A549 (cell line): ENCODE measurements around the gene UBE2G2. TPM values are rescaled to one million over a fixed set of nuclear protein-coding genes. Genes with fewer than 3 reads are reported as not detected.

ENCODE experiments used
- ATAC-seq, 2 experiments: fragments of 200-7000 bp in 1 of 2; fragments of >200 bp in 1 of 2; cut with Nextera tagmentation in 1 of 2; cut with Tn5 transposase in 1 of 2; 3 replicates each; pipeline versions ENCODE4 v1.8.0 to v1.9.1; 2018 to 2020; ENCODE audit warnings: mild to moderate bottlenecking in 1 of 2, moderate library complexity in 1 of 2
- CTCF ChIA-PET: fragments of 300-600 bp; sonication (Branson Sonifier 250); formaldehyde crosslinking; extraction: SDS; loops from one replicate; lab custom pipeline; 2021; ENCODE audit warnings: antibody characterized with exemption, inconsistent platforms; lab: Yijun Ruan, JAX
- POLR2A ChIA-PET: fragments of 350-600 bp; formaldehyde crosslinking; extraction: SDS; loops from one replicate; lab custom pipeline; 2021; ENCODE audit warnings: antibody characterized with exemption, inconsistent platforms; lab: Yijun Ruan, JAX
- DNase-seq, 2 experiments: peaks; one replicate each; pipeline versions ENCODE4 v3.0.0 to v3.0.0-alpha.2; 2011 to 2016; ENCODE audit warnings: low read depth in 1 of 2, low spot score in 1 of 2
- FAIRE-seq: peaks from 2 replicates; lab custom pipeline; 2011; peaks lifted over from hg19 to GRCh38; lab: Jason Lieb, UNC
- H3K27ac ChIP-seq, 2 experiments: fragments of >200 bp; sonication (Bioruptor Twin); formaldehyde crosslinking; 3 replicates each; pipeline ENCODE4 v1.5.1; 2016 to 2017
- H3K4me1 ChIP-seq: fragments of >200 bp; sonication (Bioruptor Twin); formaldehyde crosslinking; 3 replicates; pipeline ENCODE4 v1.6.1; 2016
- H3K4me2 ChIP-seq: fragments of >200 bp; sonication (Bioruptor Twin); formaldehyde crosslinking; 3 replicates; pipeline ENCODE4 v1.6.1; 2016
- H3K4me3 ChIP-seq: fragments of >200 bp; sonication (Bioruptor Twin); formaldehyde crosslinking; 3 replicates; pipeline ENCODE4 v1.5.1; 2016
- H3K9me3 ChIP-seq: fragments of >200 bp; sonication (Bioruptor Twin); formaldehyde crosslinking; 3 replicates; pipeline ENCODE4 v1.6.1; 2016
- CHD4 ChIP-seq: fragments of 200-600 bp; sonication (generic); IDR thresholded peaks from 2 replicates; pipeline ENCODE4 v1.6.1; 2016; ENCODE audit warnings: antibody characterized with exemption, mild to moderate bottlenecking, borderline replicate concordance
- EHF ChIP-seq: fragments of 250-450 bp; sonication (Bioruptor Pico); IDR thresholded peaks from 2 replicates; pipeline ENCODE4 v1.5.0; 2020; ENCODE audit warnings: mild to moderate bottlenecking
- EHMT2 ChIP-seq: fragments of 200-600 bp; sonication (generic); IDR thresholded peaks from 2 replicates; pipeline ENCODE4 v1.6.1; 2016; ENCODE audit warnings: antibody characterized with exemption, low read depth, mild to moderate bottlenecking, moderate library complexity
- EP300 ChIP-seq, 2 experiments: fragments of >200 bp; sonication (Bioruptor Twin); formaldehyde crosslinking; IDR thresholded peaks; 2 replicates in 1 of 2; 3 replicates in 1 of 2; pipeline ENCODE4 v1.6.1; 2016 to 2017
- ESRRA ChIP-seq: fragments of 150-350 bp; IDR thresholded peaks from 2 replicates; pipeline ENCODE4 v1.6.1; 2014; ENCODE audit warnings: mild to moderate bottlenecking, low read length, borderline replicate concordance
- FOXS1 ChIP-seq: fragments of 250-450 bp; sonication (Bioruptor Pico); IDR thresholded peaks from 2 replicates; pipeline ENCODE4 v1.5.0; 2020; ENCODE audit warnings: mild to moderate bottlenecking, moderate library complexity
- HDAC2 ChIP-seq: fragments of 200-600 bp; sonication (generic); IDR thresholded peaks from 2 replicates; pipeline ENCODE4 v1.6.1; 2016
- HEYL ChIP-seq: fragments of 250-450 bp; sonication (Bioruptor Pico); IDR thresholded peaks from 2 replicates; pipeline ENCODE4 v1.8.0; 2021; ENCODE audit warnings: mild to moderate bottlenecking, moderate library complexity
- HOXA7 ChIP-seq: fragments of 250-450 bp; sonication (Bioruptor Pico); IDR thresholded peaks from 2 replicates; pipeline ENCODE4 v1.5.0; 2020; ENCODE audit warnings: mild to moderate bottlenecking, moderate library complexity
- HOXB13 ChIP-seq: fragments of 250-450 bp; sonication (Bioruptor Pico); IDR thresholded peaks from 2 replicates; pipeline ENCODE4 v1.5.0; 2020; ENCODE audit warnings: low read depth, mild to moderate bottlenecking, moderate library complexity
- HOXB5 ChIP-seq: fragments of 250-450 bp; sonication (Bioruptor Pico); IDR thresholded peaks from 2 replicates; pipeline ENCODE4 v1.5.0; 2020; ENCODE audit warnings: mild to moderate bottlenecking, moderate library complexity
- KDM1A ChIP-seq: fragments of 200-600 bp; sonication (generic); IDR thresholded peaks from 2 replicates; pipeline ENCODE4 v1.6.1; 2016; ENCODE audit warnings: low read depth, mild to moderate bottlenecking
- KDM5A ChIP-seq: fragments of 200-600 bp; sonication (generic); IDR thresholded peaks from 2 replicates; pipeline ENCODE4 v1.6.1; 2016; ENCODE audit warnings: antibody characterized with exemption, mild to moderate bottlenecking
- NR3C1 ChIP-seq: fragments of >200 bp; sonication (Bioruptor Twin); formaldehyde crosslinking; IDR thresholded peaks from 3 replicates; pipeline ENCODE4 v1.6.1; 2017
- RCOR1 ChIP-seq: fragments of 150-350 bp; IDR thresholded peaks from 2 replicates; pipeline ENCODE4 v1.6.1; 2014; ENCODE audit warnings: antibody characterized with exemption, low read length, low read depth
- RFX5 ChIP-seq: fragments of 450-650 bp; IDR thresholded peaks from 2 replicates; pipeline ENCODE4 v1.7.1; 2014; ENCODE audit warnings: antibody characterized with exemption, mild to moderate bottlenecking, moderate library complexity
- TFCP2L1 ChIP-seq: fragments of 250-450 bp; sonication (Bioruptor Pico); IDR thresholded peaks from 2 replicates; pipeline ENCODE4 v1.5.0; 2021; ENCODE audit warnings: mild to moderate bottlenecking
- ZC3H11A ChIP-seq: fragments of 450-650 bp; IDR thresholded peaks from 2 replicates; pipeline ENCODE4 v1.6.1; 2014; ENCODE audit warnings: antibody characterized with exemption, mild to moderate bottlenecking
- WGBS: methylation state at CpG from one replicate; pipeline ENCODE4 v1.1.6; 2017; ENCODE audit errors: missing lambda C conversion rate; 5-methylcytosine and 5-hydroxymethylcytosine counted together
- polyA plus RNA-seq, 4 experiments: library from polyadenylated mRNA; depleted of rRNA in 3 of 4; stranded (reverse); fragments of >200 nt; fragmentation: RNase III in 1 of 4; extraction: RNeasy Plus Mini Kit Qiagen cat#74134 plus additional on column Dnase treatment in 1 of 4; gene quantifications; 2 replicates in 3 of 4; 3 replicates in 1 of 4; pipeline ENCODE4 v1.2.3, GENCODE V29; 2011 to 2017
- TF ChIP-seq, protein P1 (sequence below): fragments of 200-600 bp; sonication (generic); IDR thresholded peaks from 2 replicates; pipeline ENCODE4 v1.6.1; 2016; ENCODE audit warnings: antibody characterized with exemption, mild to moderate bottlenecking, moderate library complexity
- TF ChIP-seq, protein P2 (sequence below): fragments of >200 bp; sonication (Bioruptor Twin); formaldehyde crosslinking; IDR thresholded peaks from 3 replicates; pipeline ENCODE4 v1.5.1; 2016
- TF ChIP-seq, protein P3 (sequence below): fragments of 150-350 bp; IDR thresholded peaks from 2 replicates; pipeline ENCODE4 v1.6.1; 2014; ENCODE audit warnings: low read depth, mild to moderate bottlenecking, low read length
- TF ChIP-seq, protein P4 (sequence below): fragments of 250-450 bp; sonication (Bioruptor Pico); IDR thresholded peaks from 2 replicates; pipeline ENCODE4 v1.5.0; 2020; ENCODE audit warnings: low read depth, mild to moderate bottlenecking, moderate library complexity
- TF ChIP-seq, protein P5 (sequence below): fragments of 450-650 bp; IDR thresholded peaks from 2 replicates; pipeline ENCODE4 v1.6.1; 2014; ENCODE audit warnings: antibody characterized with exemption

Gene UBE2G2
- polyA plus RNA-seq, 2 of the 4 experiments (the other 2 are of a cell fraction): 56.9 to 68.2 TPM

DNA sequence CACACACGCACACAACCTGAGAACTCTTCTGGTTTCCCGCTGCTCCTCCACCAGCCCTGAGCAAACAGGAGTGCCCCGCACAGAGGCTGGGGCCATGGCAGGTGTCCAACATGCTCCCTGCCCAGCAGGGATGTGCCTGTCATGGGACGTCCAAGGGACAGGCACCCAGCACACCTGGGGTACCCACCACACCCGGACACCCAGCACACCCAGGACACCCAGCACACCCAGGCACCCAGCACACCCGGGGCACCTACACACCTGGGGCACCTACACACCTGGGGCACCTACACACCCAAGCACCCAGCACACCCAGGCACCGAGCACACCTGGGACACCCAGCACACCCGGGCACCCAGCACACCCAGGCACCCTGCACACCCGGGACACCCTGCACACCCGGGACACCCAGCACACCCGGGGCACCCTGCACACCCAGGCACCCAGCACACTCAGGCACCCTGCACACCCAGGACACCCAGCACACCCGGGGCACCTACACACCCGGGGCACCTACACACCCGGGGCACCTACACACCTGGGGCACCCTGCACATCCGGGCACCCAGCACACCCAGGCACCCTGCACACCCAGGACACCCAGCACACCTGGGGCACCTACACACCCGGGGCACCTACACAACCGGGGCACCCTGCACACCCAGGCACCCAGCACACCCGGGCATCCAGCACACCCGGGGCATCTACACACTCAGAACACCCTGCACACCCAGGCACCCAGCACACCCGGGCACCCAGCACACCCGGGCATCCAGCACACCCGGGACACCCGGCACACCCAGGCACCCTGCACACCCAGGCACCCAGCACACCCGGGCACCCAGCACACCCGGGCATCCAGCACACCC lies 37.9 kb downstream of the UBE2G2 start:
- Histone ChIP-seq H3K4me2 (no peak overlapping the region), H3K9me3 (no peaks in the 10 kb centered on the region), H3K27ac (no peak overlapping the region), H3K4me3 (no peak overlapping the region), H3K4me1 (peaks cover 5% of the 10 kb centered on the region; the same call in 1 of the 3 replicates)
- DNase-seq: no peak
- TF ChIP-seq KDM1A (no peak), HEYL (no peak), HDAC2 (no peak), ZC3H11A (no peak), CHD4 (no peak), HOXB5 (CRISPR knock-in tag) (no peak)
- TF ChIP-seq, protein P1, sequence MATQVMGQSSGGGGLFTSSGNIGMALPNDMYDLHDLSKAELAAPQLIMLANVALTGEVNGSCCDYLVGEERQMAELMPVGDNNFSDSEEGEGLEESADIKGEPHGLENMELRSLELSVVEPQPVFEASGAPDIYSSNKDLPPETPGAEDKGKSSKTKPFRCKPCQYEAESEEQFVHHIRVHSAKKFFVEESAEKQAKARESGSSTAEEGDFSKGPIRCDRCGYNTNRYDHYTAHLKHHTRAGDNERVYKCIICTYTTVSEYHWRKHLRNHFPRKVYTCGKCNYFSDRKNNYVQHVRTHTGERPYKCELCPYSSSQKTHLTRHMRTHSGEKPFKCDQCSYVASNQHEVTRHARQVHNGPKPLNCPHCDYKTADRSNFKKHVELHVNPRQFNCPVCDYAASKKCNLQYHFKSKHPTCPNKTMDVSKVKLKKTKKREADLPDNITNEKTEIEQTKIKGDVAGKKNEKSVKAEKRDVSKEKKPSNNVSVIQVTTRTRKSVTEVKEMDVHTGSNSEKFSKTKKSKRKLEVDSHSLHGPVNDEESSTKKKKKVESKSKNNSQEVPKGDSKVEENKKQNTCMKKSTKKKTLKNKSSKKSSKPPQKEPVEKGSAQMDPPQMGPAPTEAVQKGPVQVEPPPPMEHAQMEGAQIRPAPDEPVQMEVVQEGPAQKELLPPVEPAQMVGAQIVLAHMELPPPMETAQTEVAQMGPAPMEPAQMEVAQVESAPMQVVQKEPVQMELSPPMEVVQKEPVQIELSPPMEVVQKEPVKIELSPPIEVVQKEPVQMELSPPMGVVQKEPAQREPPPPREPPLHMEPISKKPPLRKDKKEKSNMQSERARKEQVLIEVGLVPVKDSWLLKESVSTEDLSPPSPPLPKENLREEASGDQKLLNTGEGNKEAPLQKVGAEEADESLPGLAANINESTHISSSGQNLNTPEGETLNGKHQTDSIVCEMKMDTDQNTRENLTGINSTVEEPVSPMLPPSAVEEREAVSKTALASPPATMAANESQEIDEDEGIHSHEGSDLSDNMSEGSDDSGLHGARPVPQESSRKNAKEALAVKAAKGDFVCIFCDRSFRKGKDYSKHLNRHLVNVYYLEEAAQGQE: no peak
- ChIA-PET CTCF (interaction anchor here (0.7 to 1.2 kb wide), 2 partner anchors 25 to 30 kb away, joined by 3 to 4 read pairs; no protein-coding TSS in a partner anchor), POLR2A (no interaction called here)
- WGBS: 25% methylated on average over 2 of the region's 25 CpGs
- no peak for ATAC-seq
- FAIRE-seq: no peak

DNA sequence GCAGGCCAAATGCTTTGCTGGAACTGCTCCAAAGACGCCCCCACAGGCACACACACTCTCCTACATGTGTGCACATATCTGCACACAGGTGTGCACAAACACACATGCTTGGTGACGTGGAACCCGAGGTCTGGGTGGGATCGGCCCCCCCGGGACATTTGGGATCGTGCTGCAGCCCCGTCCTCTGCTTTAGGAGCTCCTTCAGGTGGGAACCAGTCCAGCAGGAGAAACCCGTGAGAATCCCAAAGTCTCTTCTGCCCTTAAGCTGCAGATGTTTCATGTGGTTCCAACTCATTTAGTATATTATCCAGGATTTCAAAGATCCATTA lies 38.6 kb downstream of the UBE2G2 start:
- Histone ChIP-seq H3K9me3 (no peaks in the 10 kb centered on the region), H3K4me3 (no peak overlapping the region), H3K4me1 (peaks cover 5% of the 10 kb centered on the region; the same call in 1 of the 3 replicates), H3K27ac (no peak overlapping the region), H3K4me2 (no peak overlapping the region)
- WGBS: 55% methylated on average over 3 of the region's 8 CpGs
- POLR2A ChIA-PET: no interaction called here
- CTCF ChIA-PET: interaction anchor here (0.7 to 1.0 kb wide), 2 partner anchors 9 to 25 kb away, joined by 3 read pairs; no protein-coding TSS in a partner anchor
- TF ChIP-seq HOXB13 (CRISPR knock-in tag): no peak
- DNase-seq (no peak), FAIRE-seq (no peak), ATAC-seq (no peak)

DNA sequence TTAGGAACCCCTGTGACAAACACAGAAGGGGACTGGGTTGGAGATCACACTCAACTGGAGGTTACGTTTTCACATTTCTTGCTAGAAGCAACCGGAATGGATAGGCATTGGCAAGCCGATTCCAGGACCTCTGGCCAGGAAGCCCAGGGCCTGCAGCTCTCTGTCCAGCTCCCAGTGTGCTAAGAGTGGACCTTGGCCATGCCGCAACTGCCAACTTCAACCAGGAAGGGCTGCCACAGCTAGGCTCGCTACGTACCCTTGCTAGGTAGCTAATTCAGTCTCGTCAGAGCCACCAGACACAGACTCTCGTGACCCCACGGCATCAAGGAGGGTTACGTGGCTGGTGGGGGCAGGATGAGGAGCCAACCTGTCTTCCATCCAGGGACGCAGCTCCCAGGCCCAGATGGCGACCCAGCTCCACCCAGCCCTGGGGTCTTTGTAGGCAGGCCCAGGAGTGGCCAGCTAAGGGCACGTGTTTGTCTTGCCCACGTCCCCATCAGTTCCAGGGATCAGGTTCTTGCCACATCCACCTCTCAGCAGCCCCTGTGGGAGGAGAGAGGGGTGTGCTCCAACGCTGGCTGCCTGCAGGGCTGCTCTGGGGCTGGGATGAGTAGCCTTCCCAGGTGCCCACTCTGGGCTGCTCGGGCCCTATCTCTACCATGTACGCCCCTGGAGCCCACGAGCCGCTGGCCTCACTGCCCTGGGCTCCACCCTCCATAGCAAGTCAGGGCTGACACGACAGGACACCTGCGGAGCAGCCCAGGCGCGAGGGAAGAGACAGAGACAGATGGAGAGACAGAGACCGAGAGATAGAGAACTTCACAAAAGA lies 39.2 kb downstream of the UBE2G2 start:
- POLR2A ChIA-PET: no interaction called here
- WGBS: 91% methylated on average over 12 of the region's 24 CpGs
- CTCF ChIA-PET: interaction anchor here (0.8 to 1.1 kb wide), 3 partner anchors 9 to 694 kb away, joined by 3 read pairs; no protein-coding TSS in a partner anchor
- DNase-seq (no peak), FAIRE-seq (no peak), ATAC-seq (no peak)
- no peak overlapping the region for H3K4me3 ChIP-seq
- no peak overlapping the region for H3K4me2 ChIP-seq
- H3K27ac ChIP-seq: no peak overlapping the region
- peaks cover 5% of the 10 kb centered on the region; the same call in 1 of the 3 replicates for H3K4me1 ChIP-seq
- TF ChIP-seq, protein P2, sequence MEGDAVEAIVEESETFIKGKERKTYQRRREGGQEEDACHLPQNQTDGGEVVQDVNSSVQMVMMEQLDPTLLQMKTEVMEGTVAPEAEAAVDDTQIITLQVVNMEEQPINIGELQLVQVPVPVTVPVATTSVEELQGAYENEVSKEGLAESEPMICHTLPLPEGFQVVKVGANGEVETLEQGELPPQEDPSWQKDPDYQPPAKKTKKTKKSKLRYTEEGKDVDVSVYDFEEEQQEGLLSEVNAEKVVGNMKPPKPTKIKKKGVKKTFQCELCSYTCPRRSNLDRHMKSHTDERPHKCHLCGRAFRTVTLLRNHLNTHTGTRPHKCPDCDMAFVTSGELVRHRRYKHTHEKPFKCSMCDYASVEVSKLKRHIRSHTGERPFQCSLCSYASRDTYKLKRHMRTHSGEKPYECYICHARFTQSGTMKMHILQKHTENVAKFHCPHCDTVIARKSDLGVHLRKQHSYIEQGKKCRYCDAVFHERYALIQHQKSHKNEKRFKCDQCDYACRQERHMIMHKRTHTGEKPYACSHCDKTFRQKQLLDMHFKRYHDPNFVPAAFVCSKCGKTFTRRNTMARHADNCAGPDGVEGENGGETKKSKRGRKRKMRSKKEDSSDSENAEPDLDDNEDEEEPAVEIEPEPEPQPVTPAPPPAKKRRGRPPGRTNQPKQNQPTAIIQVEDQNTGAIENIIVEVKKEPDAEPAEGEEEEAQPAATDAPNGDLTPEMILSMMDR: no peak
- TF ChIP-seq NR3C1 (no peak), EHF (CRISPR knock-in tag) (no peak), EP300 (IDR thresholded peaks at IDR 0.05) (no peak), HDAC2 (no peak), EHMT2 (no peak), RFX5 (no peak), RCOR1 (no peak), HOXA7 (CRISPR knock-in tag) (no peak), ESRRA (no peak), KDM5A (no peak), TFCP2L1 (CRISPR knock-in tag) (no peak), FOXS1 (CRISPR knock-in tag) (no peak)
- TF ChIP-seq, protein P3, sequence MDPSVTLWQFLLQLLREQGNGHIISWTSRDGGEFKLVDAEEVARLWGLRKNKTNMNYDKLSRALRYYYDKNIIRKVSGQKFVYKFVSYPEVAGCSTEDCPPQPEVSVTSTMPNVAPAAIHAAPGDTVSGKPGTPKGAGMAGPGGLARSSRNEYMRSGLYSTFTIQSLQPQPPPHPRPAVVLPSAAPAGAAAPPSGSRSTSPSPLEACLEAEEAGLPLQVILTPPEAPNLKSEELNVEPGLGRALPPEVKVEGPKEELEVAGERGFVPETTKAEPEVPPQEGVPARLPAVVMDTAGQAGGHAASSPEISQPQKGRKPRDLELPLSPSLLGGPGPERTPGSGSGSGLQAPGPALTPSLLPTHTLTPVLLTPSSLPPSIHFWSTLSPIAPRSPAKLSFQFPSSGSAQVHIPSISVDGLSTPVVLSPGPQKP: no peak
- TF ChIP-seq, protein P4, sequence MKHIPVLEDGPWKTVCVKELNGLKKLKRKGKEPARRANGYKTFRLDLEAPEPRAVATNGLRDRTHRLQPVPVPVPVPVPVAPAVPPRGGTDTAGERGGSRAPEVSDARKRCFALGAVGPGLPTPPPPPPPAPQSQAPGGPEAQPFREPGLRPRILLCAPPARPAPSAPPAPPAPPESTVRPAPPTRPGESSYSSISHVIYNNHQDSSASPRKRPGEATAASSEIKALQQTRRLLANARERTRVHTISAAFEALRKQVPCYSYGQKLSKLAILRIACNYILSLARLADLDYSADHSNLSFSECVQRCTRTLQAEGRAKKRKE (CRISPR knock-in tag): no peak
- TF ChIP-seq, protein P5, sequence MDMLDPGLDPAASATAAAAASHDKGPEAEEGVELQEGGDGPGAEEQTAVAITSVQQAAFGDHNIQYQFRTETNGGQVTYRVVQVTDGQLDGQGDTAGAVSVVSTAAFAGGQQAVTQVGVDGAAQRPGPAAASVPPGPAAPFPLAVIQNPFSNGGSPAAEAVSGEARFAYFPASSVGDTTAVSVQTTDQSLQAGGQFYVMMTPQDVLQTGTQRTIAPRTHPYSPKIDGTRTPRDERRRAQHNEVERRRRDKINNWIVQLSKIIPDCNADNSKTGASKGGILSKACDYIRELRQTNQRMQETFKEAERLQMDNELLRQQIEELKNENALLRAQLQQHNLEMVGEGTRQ: no peak
- H3K9me3 ChIP-seq: no peaks in the 10 kb centered on the region
